Measurements from ENCODE around the gene CPA1.

CPA1 gene

GRCh38 chr7:130345725-130346124 is 34.6 kb upstream of the CPA1 start:
- Histone ChIP-seq H3K4me3 (ENCODE audit: low read depth, low read length) (no peak overlapping the region), H3K27me3 (ENCODE audit: insufficient read depth, low read depth, severe bottlenecking) (no peaks in the 10 kb centered on the region), H3K27ac (no peak overlapping the region), H3K36me3 (no peaks in the 10 kb centered on the region), H3K9me3 (ENCODE audit: severe bottlenecking) (no peaks in the 10 kb centered on the region)
- no peak for DNase-seq
- TF ChIP-seq CTCF (IDR thresholded peaks at IDR 0.05; ENCODE audit: low read depth, low read length) = no peak

GRCh38 chr7:130346177-130346905 is 34.0 kb upstream of the CPA1 start:
- H3K9me3 ChIP-seq (ENCODE audit: severe bottlenecking) = no peaks in the 10 kb centered on the region
- no peaks in the 10 kb centered on the region for H3K36me3 ChIP-seq
- no peak overlapping the region for H3K4me3 ChIP-seq (ENCODE audit: low read depth, low read length)
- DNase-seq = no peak
- no peaks in the 10 kb centered on the region for H3K27me3 ChIP-seq (ENCODE audit: insufficient read depth, low read depth, severe bottlenecking)
- TF ChIP-seq CTCF (IDR thresholded peaks at IDR 0.05; ENCODE audit: low read depth, low read length) = no peak
- H3K27ac ChIP-seq = no peak overlapping the region

- Histone ChIP-seq H3K4me3 (ENCODE audit: low read depth, low read length) (no peak overlapping the region), H3K9me3 (ENCODE audit: severe bottlenecking) (no peaks in the 10 kb centered on the region), H3K27me3 (ENCODE audit: insufficient read depth, low read depth, severe bottlenecking) (no peaks in the 10 kb centered on the region), H3K27ac (no peak overlapping the region), H3K36me3 (no peaks in the 10 kb centered on the region)
- DNase-seq = no peak
- no peak for TF ChIP-seq CTCF (IDR thresholded peaks at IDR 0.05; ENCODE audit: low read depth, low read length)
These were observed 33.4 kb upstream of the CPA1 start for GRCh38 chr7:130346941-130347340.

GRCh38 chr7:130349911-130350782 is 30.1 kb upstream of the CPA1 start:
- DNase-seq = no peak
- Histone ChIP-seq H3K9me3 (ENCODE audit: severe bottlenecking) (no peaks in the 10 kb centered on the region), H3K36me3 (no peaks in the 10 kb centered on the region), H3K27me3 (ENCODE audit: insufficient read depth, low read depth, severe bottlenecking) (no peaks in the 10 kb centered on the region), H3K4me3 (ENCODE audit: low read depth, low read length) (no peak overlapping the region), H3K27ac (no peak overlapping the region)
- no peak for TF ChIP-seq CTCF (IDR thresholded peaks at IDR 0.05; ENCODE audit: low read depth, low read length)

- peak; percentile 60 for DNase-seq
- Histone ChIP-seq H3K36me3 (no peaks in the 10 kb centered on the region), H3K27me3 (ENCODE audit: insufficient read depth, low read depth, severe bottlenecking) (no peaks in the 10 kb centered on the region), H3K9me3 (ENCODE audit: severe bottlenecking) (no peaks in the 10 kb centered on the region), H3K27ac (no peak overlapping the region), H3K4me3 (ENCODE audit: low read depth, low read length) (no peak overlapping the region)
- TF ChIP-seq CTCF (IDR thresholded peaks at IDR 0.05; ENCODE audit: low read depth, low read length) = no peak
These were observed 29.1 kb upstream of the CPA1 start for GRCh38 chr7:130350945-130351790.
